GM10266 (cell line): ENCODE data around the gene NECTIN1.

Source experiments
- DNase-seq: peaks from one replicate; pipeline ENCODE4 v3.0.0; 2012; ENCODE audit errors: extremely low spot score
- TF ChIP-seq, protein P1 (sequence below): IDR thresholded peaks from 2 replicates; pipeline ENCODE4 v1.5.1; 2012; ENCODE audit warnings: mild to moderate bottlenecking, low read depth; ENCODE audit not compliant: control insufficient read depth, insufficient read depth; ENCODE audit errors: missing control alignments

Gene NECTIN1

DNA sequence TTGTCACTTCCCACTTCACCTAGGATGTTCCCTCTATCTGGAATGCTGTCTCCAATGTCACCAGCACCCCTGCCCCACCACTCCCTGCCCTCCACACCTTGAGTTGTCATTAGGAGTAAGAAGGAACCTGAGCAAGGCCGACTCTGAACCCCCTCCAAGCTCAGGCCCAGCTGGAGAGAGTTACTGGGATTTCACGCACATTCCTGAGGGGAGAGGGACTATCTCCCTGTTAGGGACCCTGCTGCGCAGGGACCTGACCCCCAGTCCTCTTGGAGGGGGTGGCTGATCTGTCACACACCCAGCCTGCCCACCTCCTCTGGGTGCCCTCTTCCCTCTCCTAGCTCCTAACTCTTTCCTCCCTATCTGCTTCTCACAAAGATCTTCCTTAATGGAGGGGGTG lies 81.7 kb downstream of the NECTIN1 start:
- no peak for DNase-seq
- TF ChIP-seq, protein P1, sequence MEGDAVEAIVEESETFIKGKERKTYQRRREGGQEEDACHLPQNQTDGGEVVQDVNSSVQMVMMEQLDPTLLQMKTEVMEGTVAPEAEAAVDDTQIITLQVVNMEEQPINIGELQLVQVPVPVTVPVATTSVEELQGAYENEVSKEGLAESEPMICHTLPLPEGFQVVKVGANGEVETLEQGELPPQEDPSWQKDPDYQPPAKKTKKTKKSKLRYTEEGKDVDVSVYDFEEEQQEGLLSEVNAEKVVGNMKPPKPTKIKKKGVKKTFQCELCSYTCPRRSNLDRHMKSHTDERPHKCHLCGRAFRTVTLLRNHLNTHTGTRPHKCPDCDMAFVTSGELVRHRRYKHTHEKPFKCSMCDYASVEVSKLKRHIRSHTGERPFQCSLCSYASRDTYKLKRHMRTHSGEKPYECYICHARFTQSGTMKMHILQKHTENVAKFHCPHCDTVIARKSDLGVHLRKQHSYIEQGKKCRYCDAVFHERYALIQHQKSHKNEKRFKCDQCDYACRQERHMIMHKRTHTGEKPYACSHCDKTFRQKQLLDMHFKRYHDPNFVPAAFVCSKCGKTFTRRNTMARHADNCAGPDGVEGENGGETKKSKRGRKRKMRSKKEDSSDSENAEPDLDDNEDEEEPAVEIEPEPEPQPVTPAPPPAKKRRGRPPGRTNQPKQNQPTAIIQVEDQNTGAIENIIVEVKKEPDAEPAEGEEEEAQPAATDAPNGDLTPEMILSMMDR, result no peak

DNA sequence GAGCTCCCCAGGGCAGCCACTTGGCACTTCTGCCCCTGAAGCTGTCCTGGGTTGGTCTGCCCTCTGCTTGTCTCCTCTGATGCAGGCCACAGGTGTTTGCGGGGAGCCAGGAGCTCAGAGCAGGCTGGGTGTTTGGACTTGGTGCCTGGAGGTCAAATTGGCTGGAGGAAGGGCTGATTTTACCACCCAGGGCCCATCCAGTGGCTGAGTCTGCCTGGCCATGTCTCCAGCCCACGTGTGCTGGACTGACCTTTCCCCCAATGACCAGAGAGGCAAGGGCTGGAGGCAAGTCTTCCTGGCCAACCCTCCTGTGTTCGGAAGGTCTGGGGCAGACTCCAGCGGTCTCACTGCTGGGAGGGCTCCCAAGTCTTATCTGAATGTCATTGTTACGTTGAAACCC lies 84.0 kb downstream of the NECTIN1 start:
- no peak for DNase-seq
- TF ChIP-seq, protein P1, result no peak

DNA sequence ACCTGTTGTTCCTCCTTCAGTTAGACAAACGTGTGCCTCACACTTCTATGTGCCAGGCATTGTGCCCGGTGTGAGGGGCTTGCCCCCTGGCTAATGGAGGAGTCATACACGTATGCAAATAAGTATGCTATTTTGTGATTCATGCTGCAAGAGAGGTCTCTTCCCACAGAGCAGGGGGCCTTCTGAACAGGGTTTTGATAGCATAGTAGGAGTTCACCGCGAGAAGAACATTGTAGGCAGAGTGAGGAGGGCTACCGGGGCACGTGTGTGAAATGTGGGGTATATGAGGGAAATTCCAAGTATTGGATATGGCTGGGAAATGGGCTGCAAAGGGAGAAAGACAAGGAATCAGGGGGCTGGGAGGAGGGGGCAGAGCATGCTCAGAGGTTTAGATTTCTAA lies 84.5 kb downstream of the NECTIN1 start:
- no peak for DNase-seq
- TF ChIP-seq, protein P1, result no peak

DNA sequence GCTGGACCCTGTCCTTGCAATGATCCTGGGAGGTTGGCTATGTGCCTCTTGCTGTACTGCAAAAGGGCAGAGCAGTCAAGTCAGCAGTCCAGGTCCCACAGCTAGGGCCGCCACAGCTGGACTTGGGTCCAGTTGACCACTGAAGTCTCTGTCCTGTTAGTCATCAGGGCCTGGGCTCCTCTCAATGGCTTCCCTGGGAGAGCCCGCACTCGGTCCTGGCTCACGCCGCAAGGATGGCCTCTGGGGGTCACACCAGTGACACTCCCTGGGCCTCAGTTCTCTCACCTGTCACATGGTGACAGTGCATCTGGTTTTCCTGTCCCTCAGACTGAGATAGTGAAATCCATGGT lies 85.1 kb downstream of the NECTIN1 start:
- TF ChIP-seq, protein P1, result no peak
- DNase-seq, result no peak

- TF ChIP-seq, protein P1, result no peak
- DNase-seq, result no peak
Measured at GRCh38 chr11:119643212-119643875, 85.7 kb downstream of the NECTIN1 start.

- DNase-seq, result peak; percentile 62
Measured at GRCh38 chr11:119641983-119642745, 86.8 kb downstream of the NECTIN1 start.

More at GRCh38 chr11:119641983-119642745, 86.8 kb downstream of the NECTIN1 start:
- TF ChIP-seq, protein P1, result peak; percentile 48
